Measurements from ENCODE around the gene ADAMTS13. TPM values are rescaled to one million over a fixed set of nuclear protein-coding genes. Genes with fewer than 3 reads are reported as not detected.

The ADAMTS13 gene
- total and polyA plus RNA-seq, 2 donors (not counting 3 experiments of a cell fraction or from before 2014, with no cell fraction given): 1.5 to 2.5 TPM

DNA sequence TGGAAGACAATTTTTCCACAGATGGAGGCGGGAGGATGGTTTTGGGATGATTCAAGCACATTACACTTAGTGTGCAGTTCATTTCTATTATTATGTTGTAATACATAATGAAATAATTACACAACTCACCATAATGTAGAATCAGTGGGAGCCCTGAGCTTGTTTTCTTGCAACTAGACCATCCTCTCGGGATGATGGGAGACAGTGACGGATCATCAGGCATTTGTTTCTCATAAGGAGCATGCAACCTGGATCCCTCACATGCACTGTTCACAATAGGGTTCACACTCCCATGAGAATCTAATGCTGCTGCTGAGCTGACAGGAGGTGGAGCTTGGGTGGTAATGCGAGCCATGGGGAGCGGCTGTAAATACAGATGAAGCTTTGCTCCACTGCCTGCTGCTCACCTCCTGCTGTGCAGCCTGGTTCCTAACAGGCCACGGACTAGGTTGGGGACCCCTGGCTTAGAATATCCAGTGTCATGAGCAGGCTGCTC, 44.4 kb upstream of the ADAMTS13 start:
- intact Hi-C loops (cut with micrococcal nuclease): loop anchor here (2.0 kb wide), 1 partner anchor 19 kb away; no protein-coding TSS in a partner anchor
- H4K20me1 ChIP-seq (replicated peaks; ENCODE audit: control insufficient read depth, extremely low read depth, insufficient read depth, low read length): peaks cover 2% of the 10 kb centered on the region
- FAIRE-seq: no peak
- DNase-seq (ENCODE audit: low read depth, low spot score): no peak
- peaks cover 10% of the 10 kb centered on the region for H3K4me1 ChIP-seq (ENCODE audit: control insufficient read depth, extremely low read depth, insufficient read depth, low read length)
- H3K79me2 ChIP-seq (ENCODE audit: control insufficient read depth, insufficient read depth, low read length): peaks cover 30% of the 10 kb centered on the region
- H3K36me3 ChIP-seq (ENCODE audit: control insufficient read depth in 2 of 2, extremely low read depth in 1 of 2, insufficient read depth in 2 of 2, low read length in 2 of 2): peaks cover 3% of the 10 kb centered on the region in 2 experiments
- no peaks in the 10 kb centered on the region for H3K27me3 ChIP-seq (ENCODE audit: control insufficient read depth in 2 of 2, insufficient read depth in 2 of 2, low read length in 2 of 2)
- ChIA-PET CTCF (interaction anchor here (0.9 to 3.2 kb wide), 4 partner anchors 17 to 109 kb away, joined by 3 to 10 read pairs (median 3); partner anchors contain the start of genes MED22 and RPL7A), POLR2A (interaction anchor here (1.8 kb wide), 1 partner anchor 30 kb away, joined by 10 read pairs; the partner anchor contains the start of genes MED22 and RPL7A)
- no peaks in the 10 kb centered on the region for H3K9me3 ChIP-seq (replicated peaks; ENCODE audit: control insufficient read depth, insufficient read depth, low read length)
- no peak overlapping the region for H3K9ac ChIP-seq (replicated peaks; ENCODE audit: extremely low read depth, insufficient read depth, low read length)
- dilution Hi-C loops (cut with MboI; ENCODE audit: extremely low pct_ligation_motif_present, low sequenced_read_pairs): no loop called here
- no peak overlapping the region for H3K4me2 ChIP-seq (ENCODE audit: insufficient read depth, low read length)
- H2AFZ ChIP-seq (ENCODE audit: low read depth, low read length): no peak overlapping the region
- no peak overlapping the region for H3K27ac ChIP-seq (ENCODE audit: insufficient read depth, low read depth, low read length)
- no peaks in the 10 kb centered on the region for H3K9me1 ChIP-seq (replicated peaks; ENCODE audit: control insufficient read depth, extremely low read depth, insufficient read depth, low read length)
- BruUV-seq (replicated peaks): no TSS peak
- no peak overlapping the region for H3K4me3 ChIP-seq (replicated peaks in 1 of 3; ENCODE audit: insufficient read depth in 1 of 3, low read depth in 1 of 3, low read length in 3 of 3)
- TF ChIP-seq EZH2 (IDR thresholded peaks at IDR 0.05; ENCODE audit: borderline replicate concordance, low read depth, low read length, severe bottlenecking) (no peak), POLR2A (IDR thresholded peaks at IDR 0.05; ENCODE audit: low read depth, low read length) (no peak), POLR2AphosphoS5 (IDR thresholded peaks at IDR 0.05; ENCODE audit: insufficient read depth, low read depth, low read length) (no peak), GATA2 (IDR thresholded peaks at IDR 0.05; ENCODE audit: insufficient read depth, insufficient read length, low read depth, low read length) (no peak), JUN (IDR thresholded peaks at IDR 0.05; ENCODE audit: borderline replicate concordance, insufficient read depth, insufficient read length, low read depth) (no peak), FOS (IDR thresholded peaks at IDR 0.05; ENCODE audit: borderline replicate concordance, insufficient read depth, low read length) (no peak), MYC (IDR thresholded peaks at IDR 0.05; ENCODE audit: low read depth, low read length) (no peak)
- TF ChIP-seq, protein P1, sequence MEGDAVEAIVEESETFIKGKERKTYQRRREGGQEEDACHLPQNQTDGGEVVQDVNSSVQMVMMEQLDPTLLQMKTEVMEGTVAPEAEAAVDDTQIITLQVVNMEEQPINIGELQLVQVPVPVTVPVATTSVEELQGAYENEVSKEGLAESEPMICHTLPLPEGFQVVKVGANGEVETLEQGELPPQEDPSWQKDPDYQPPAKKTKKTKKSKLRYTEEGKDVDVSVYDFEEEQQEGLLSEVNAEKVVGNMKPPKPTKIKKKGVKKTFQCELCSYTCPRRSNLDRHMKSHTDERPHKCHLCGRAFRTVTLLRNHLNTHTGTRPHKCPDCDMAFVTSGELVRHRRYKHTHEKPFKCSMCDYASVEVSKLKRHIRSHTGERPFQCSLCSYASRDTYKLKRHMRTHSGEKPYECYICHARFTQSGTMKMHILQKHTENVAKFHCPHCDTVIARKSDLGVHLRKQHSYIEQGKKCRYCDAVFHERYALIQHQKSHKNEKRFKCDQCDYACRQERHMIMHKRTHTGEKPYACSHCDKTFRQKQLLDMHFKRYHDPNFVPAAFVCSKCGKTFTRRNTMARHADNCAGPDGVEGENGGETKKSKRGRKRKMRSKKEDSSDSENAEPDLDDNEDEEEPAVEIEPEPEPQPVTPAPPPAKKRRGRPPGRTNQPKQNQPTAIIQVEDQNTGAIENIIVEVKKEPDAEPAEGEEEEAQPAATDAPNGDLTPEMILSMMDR (IDR thresholded peaks at IDR 0.05; ENCODE audit: extremely low read depth in 1 of 2, insufficient read depth in 1 of 2, low read depth in 1 of 2, low read length in 2 of 2): no peak
- TF ChIP-seq, protein P2, sequence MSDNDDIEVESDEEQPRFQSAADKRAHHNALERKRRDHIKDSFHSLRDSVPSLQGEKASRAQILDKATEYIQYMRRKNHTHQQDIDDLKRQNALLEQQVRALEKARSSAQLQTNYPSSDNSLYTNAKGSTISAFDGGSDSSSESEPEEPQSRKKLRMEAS (IDR thresholded peaks at IDR 0.05; ENCODE audit: insufficient read depth, insufficient read length): no peak

All from endothelial cell of umbilical vein (primary cell).